ENCODE data around the gene HIRA. TPM values are rescaled to one million over a fixed set of nuclear protein-coding genes. Genes with fewer than 3 reads are reported as not detected.

HIRA gene
- total and polyA plus RNA-seq, 9 of the 15 experiments (the other 6 are each of a cell fraction or from before 2014, with no cell fraction given), result 0.96 to 132 (median 58.4) TPM

DNA sequence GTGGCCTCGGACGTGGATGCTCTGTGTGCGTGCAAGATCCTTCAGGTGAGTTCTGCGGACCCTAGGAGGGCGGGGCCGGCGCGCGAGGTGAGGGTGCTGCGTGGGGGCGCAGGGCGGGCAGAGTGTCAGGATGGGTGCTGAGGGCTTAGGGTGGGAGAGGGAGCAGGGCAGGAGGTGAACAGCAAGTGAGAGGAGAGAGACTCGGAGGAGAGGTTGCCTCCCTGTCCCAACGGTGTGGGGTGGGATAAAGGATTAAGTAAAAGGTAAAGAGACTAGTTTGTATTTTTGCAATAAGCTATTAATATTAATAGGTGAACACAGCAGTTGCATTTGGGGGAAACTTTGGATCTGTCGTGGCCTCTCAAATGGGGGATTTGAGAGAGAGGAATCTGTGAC lies 48.6 kb upstream of the HIRA start:
- peak overlapping the region; percentile 96 to 97 for H3K9ac ChIP-seq (ENCODE audit: insufficient read depth in 1 of 2, low read depth in 2 of 2, low read length in 2 of 2)
- TF ChIP-seq SRF (CRISPR knock-in tag; IDR thresholded peaks at IDR 0.05) (0 out of 4 replicates have a peak, but pooled peaks of 1 of the 2 experiments have one; percentile 70), CCAR2 (IDR thresholded peaks at IDR 0.05; ENCODE audit: low read depth, low read length) (no peak), DMBX1 (CRISPR knock-in tag; IDR thresholded peaks at IDR 0.05; ENCODE audit: borderline replicate concordance) (peak; percentile 66; the same call in 1 of the 2 replicates), DACH1 (IDR thresholded peaks at IDR 0.05; ENCODE audit: partially characterized antibody) (no peak), NR4A1 (CRISPR knock-in tag; IDR thresholded peaks at IDR 0.05) (no peak), NR4A1 (tag; IDR thresholded peaks at IDR 0.05) (0 out of 2 replicates have a peak, but pooled peaks have one; percentile 33), ZNF444 (CRISPR knock-in tag; IDR thresholded peaks at IDR 0.05) (0 out of 2 replicates have a peak, but pooled peaks have one; percentile 21), GTF2F1 (IDR thresholded peaks at IDR 0.05; ENCODE audit: low read depth, low read length) (no peak; the same call in 1 of the 2 replicates), PHTF2 (CRISPR knock-in tag; IDR thresholded peaks at IDR 0.05) (no peak), ZNF76 (CRISPR knock-in tag; IDR thresholded peaks at IDR 0.05; ENCODE audit: borderline replicate concordance) (no peak), FOXP1 (CRISPR knock-in tag; IDR thresholded peaks at IDR 0.05) (no peak), LARP7 (IDR thresholded peaks at IDR 0.05) (no peak), KDM5B (IDR thresholded peaks at IDR 0.05; ENCODE audit: insufficient replicate concordance, low read depth, low read length) (no peak), MAFG (tag; conservative IDR thresholded peaks at IDR 0.05) (no peak), KAT8 (IDR thresholded peaks at IDR 0.05; ENCODE audit: low read depth) (no peak), MIER1 (IDR thresholded peaks at IDR 0.05; ENCODE audit: low read depth) (no peak), TCF7 (IDR thresholded peaks at IDR 0.05; ENCODE audit: borderline replicate concordance) (no peak), ZFP1 (CRISPR knock-in tag; IDR thresholded peaks at IDR 0.05) (0 out of 2 replicates have a peak, but pooled peaks have one; percentile 7), TARDBP (IDR thresholded peaks at IDR 0.05) (no peak)
- TF ChIP-seq, protein P1, sequence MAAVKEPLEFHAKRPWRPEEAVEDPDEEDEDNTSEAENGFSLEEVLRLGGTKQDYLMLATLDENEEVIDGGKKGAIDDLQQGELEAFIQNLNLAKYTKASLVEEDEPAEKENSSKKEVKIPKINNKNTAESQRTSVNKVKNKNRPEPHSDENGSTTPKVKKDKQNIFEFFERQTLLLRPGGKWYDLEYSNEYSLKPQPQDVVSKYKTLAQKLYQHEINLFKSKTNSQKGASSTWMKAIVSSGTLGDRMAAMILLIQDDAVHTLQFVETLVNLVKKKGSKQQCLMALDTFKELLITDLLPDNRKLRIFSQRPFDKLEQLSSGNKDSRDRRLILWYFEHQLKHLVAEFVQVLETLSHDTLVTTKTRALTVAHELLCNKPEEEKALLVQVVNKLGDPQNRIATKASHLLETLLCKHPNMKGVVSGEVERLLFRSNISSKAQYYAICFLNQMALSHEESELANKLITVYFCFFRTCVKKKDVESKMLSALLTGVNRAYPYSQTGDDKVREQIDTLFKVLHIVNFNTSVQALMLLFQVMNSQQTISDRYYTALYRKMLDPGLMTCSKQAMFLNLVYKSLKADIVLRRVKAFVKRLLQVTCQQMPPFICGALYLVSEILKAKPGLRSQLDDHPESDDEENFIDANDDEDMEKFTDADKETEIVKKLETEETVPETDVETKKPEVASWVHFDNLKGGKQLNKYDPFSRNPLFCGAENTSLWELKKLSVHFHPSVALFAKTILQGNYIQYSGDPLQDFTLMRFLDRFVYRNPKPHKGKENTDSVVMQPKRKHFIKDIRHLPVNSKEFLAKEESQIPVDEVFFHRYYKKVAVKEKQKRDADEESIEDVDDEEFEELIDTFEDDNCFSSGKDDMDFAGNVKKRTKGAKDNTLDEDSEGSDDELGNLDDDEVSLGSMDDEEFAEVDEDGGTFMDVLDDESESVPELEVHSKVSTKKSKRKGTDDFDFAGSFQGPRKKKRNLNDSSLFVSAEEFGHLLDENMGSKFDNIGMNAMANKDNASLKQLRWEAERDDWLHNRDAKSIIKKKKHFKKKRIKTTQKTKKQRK (IDR thresholded peaks at IDR 0.05; ENCODE audit: borderline replicate concordance, low read depth, low read length), result no peak

More for the DNA sequence above, 48.6 kb upstream of the HIRA start:
- in situ Hi-C loops (cut with MboI) (no loop called here), intact Hi-C loops (cut with micrococcal nuclease) (no loop called here)
- ChIA-PET POLR2A (interaction anchor here (0.6 to 5.4 kb wide), 49 partner anchors 9 to 444 kb away, joined by 3 to 148 read pairs (median 4); partner anchors contain the start of genes C22orf39, DGCR2, ESS2 and HIRA), CTCF (ENCODE audit: low intra/inter-chr PET ratio) (no interaction called here)
- H3K4me1 ChIP-seq (replicated peaks in 1 of 2; ENCODE audit: control insufficient read depth in 2 of 2, insufficient read depth in 2 of 2, low read length in 2 of 2), result peaks cover 7 to 16% of the 10 kb centered on the region in 2 experiments
- no TSS peak for BruUV-seq (replicated peaks)
- H3K9me3 ChIP-seq (replicated peaks; ENCODE audit: control insufficient read depth, insufficient read depth, low read depth, low read length), result no peaks in the 10 kb centered on the region
- H4K20me1 ChIP-seq (replicated peaks; ENCODE audit: control insufficient read depth, insufficient read depth, low read length), result peaks cover 24% of the 10 kb centered on the region
- FAIRE-seq (no peak), DNase-seq (ENCODE audit: extremely low read depth in 1 of 4, low spot score in 3 of 4) (peak in 2 of 4 experiments; percentile 64 to 69), ATAC-seq (peak; percentile 41)
- peaks cover 65% of the 10 kb centered on the region for H3K36me3 ChIP-seq (ENCODE audit: control insufficient read depth, insufficient read depth, low read length)
- no peaks in the 10 kb centered on the region for H3K9me1 ChIP-seq (ENCODE audit: control insufficient read depth, insufficient read depth, low read length)
- under 1% methylated on average over 15 of the region's 15 CpGs for WGBS (ENCODE audit: insufficient coverage, low coverage, missing lambda C conversion rate)
- no peaks in the 10 kb centered on the region for H3K27me3 ChIP-seq (ENCODE audit: control insufficient read depth in 2 of 2, insufficient read depth in 2 of 2, low read length in 2 of 2)
- peak overlapping the region; percentile 97 for H3K27ac ChIP-seq (ENCODE audit: extremely low read depth, low read depth, low read length)
- peak overlapping the region; percentile 97 for H3K4me2 ChIP-seq (ENCODE audit: insufficient read depth, low read length)
- H3K4me3 ChIP-seq, result peak overlapping the region; percentile 70
- H2AFZ ChIP-seq (ENCODE audit: low read depth, low read length), result peak overlapping the region; percentile 99
- H3K79me2 ChIP-seq (ENCODE audit: control insufficient read depth, insufficient read depth, low read length), result peaks cover 76% of the 10 kb centered on the region
